ENCODE results near the gene OSMR. TPM values are rescaled to one million over a fixed set of nuclear protein-coding genes. Genes with fewer than 3 reads are reported as not detected.

Gene OSMR
- total RNA-seq, 1 donor from 2014 or later = 61.6 TPM

- H3K4me3 ChIP-seq = no peak overlapping the region
- H3K9me3 ChIP-seq = no peaks in the 10 kb centered on the region
- no peaks in the 10 kb centered on the region for H3K4me1 ChIP-seq
- H3K27me3 ChIP-seq (ENCODE audit: low read depth) = no peaks in the 10 kb centered on the region
- TF ChIP-seq CTCF (IDR thresholded peaks at IDR 0.05) = no peak
- H3K27ac ChIP-seq = no peak overlapping the region
- intact Hi-C loops (cut with DNase I) = no loop called here
- H3K36me3 ChIP-seq = peaks cover 31% of the 10 kb centered on the region
- ATAC-seq (no peak), DNase-seq (no peak)
These were observed 133.7 kb downstream of the OSMR start for GRCh38 chr5:38979535-38979934.

Other genes starting within 250 kb of the OSMR start
- gene RICTOR, start 228.4 kb downstream of the OSMR start, total RNA-seq = 52.1 TPM